A549 (cell line): Measurements from ENCODE around the gene ZNF274. TPM values are rescaled to one million over a fixed set of nuclear protein-coding genes. Genes with fewer than 3 reads are reported as not detected.

ENCODE experiments used
- ATAC-seq, 2 experiments: fragments of 200-7000 bp in 1 of 2; fragments of >200 bp in 1 of 2; cut with Nextera tagmentation in 1 of 2; cut with Tn5 transposase in 1 of 2; 3 replicates each; pipeline versions ENCODE4 v1.8.0 to v1.9.1; 2018 to 2020; ENCODE audit warnings: mild to moderate bottlenecking in 1 of 2, moderate library complexity in 1 of 2
- CTCF ChIA-PET: fragments of 300-600 bp; sonication (Branson Sonifier 250); formaldehyde crosslinking; extraction: SDS; loops from one replicate; lab custom pipeline; 2021; ENCODE audit warnings: antibody characterized with exemption, inconsistent platforms; lab: Yijun Ruan, JAX
- POLR2A ChIA-PET: fragments of 350-600 bp; formaldehyde crosslinking; extraction: SDS; loops from one replicate; lab custom pipeline; 2021; ENCODE audit warnings: antibody characterized with exemption, inconsistent platforms; lab: Yijun Ruan, JAX
- DNase-seq, 2 experiments: peaks; one replicate each; pipeline versions ENCODE4 v3.0.0 to v3.0.0-alpha.2; 2011 to 2016; ENCODE audit warnings: low read depth in 1 of 2, low spot score in 1 of 2
- FAIRE-seq: peaks from 2 replicates; lab custom pipeline; 2011; peaks lifted over from hg19 to GRCh38; lab: Jason Lieb, UNC
- H3K27ac ChIP-seq, 2 experiments: fragments of >200 bp; sonication (Bioruptor Twin); formaldehyde crosslinking; 3 replicates each; pipeline ENCODE4 v1.5.1; 2016 to 2017
- H3K4me1 ChIP-seq: fragments of >200 bp; sonication (Bioruptor Twin); formaldehyde crosslinking; 3 replicates; pipeline ENCODE4 v1.6.1; 2016
- H3K4me2 ChIP-seq: fragments of >200 bp; sonication (Bioruptor Twin); formaldehyde crosslinking; 3 replicates; pipeline ENCODE4 v1.6.1; 2016
- H3K4me3 ChIP-seq: fragments of >200 bp; sonication (Bioruptor Twin); formaldehyde crosslinking; 3 replicates; pipeline ENCODE4 v1.5.1; 2016
- H3K9me3 ChIP-seq: fragments of >200 bp; sonication (Bioruptor Twin); formaldehyde crosslinking; 3 replicates; pipeline ENCODE4 v1.6.1; 2016
- BHLHE40 ChIP-seq: IDR thresholded peaks from 2 replicates; pipeline ENCODE4 v1.6.1; 2012; ENCODE audit warnings: low read depth, low read length, inconsistent platforms
- CHD2 ChIP-seq: fragments of 150-350 bp; IDR thresholded peaks from 2 replicates; pipeline ENCODE4 v1.6.1; 2014; ENCODE audit warnings: low read length; ENCODE audit not compliant: partially characterized antibody
- CHD4 ChIP-seq: fragments of 200-600 bp; sonication (generic); IDR thresholded peaks from 2 replicates; pipeline ENCODE4 v1.6.1; 2016; ENCODE audit warnings: antibody characterized with exemption, mild to moderate bottlenecking, borderline replicate concordance
- HDAC2 ChIP-seq: fragments of 200-600 bp; sonication (generic); IDR thresholded peaks from 2 replicates; pipeline ENCODE4 v1.6.1; 2016
- HEYL ChIP-seq: fragments of 250-450 bp; sonication (Bioruptor Pico); IDR thresholded peaks from 2 replicates; pipeline ENCODE4 v1.8.0; 2021; ENCODE audit warnings: mild to moderate bottlenecking, moderate library complexity
- HOXB13 ChIP-seq: fragments of 250-450 bp; sonication (Bioruptor Pico); IDR thresholded peaks from 2 replicates; pipeline ENCODE4 v1.5.0; 2020; ENCODE audit warnings: low read depth, mild to moderate bottlenecking, moderate library complexity
- KDM5A ChIP-seq: fragments of 200-600 bp; sonication (generic); IDR thresholded peaks from 2 replicates; pipeline ENCODE4 v1.6.1; 2016; ENCODE audit warnings: antibody characterized with exemption, mild to moderate bottlenecking
- MAFK ChIP-seq: fragments of 450-650 bp; IDR thresholded peaks from 2 replicates; pipeline ENCODE4 v1.6.1; 2014; ENCODE audit not compliant: partially characterized antibody
- NPAS2 ChIP-seq: fragments of 250-450 bp; sonication (Bioruptor Pico); IDR thresholded peaks from 2 replicates; pipeline ENCODE4 v1.8.0; 2022; ENCODE audit warnings: mild to moderate bottlenecking, moderate library complexity, borderline replicate concordance
- PBX3 ChIP-seq: IDR thresholded peaks from 2 replicates; pipeline ENCODE4 v1.6.1; 2012
- RFX5 ChIP-seq: fragments of 450-650 bp; IDR thresholded peaks from 2 replicates; pipeline ENCODE4 v1.7.1; 2014; ENCODE audit warnings: antibody characterized with exemption, mild to moderate bottlenecking, moderate library complexity
- SMC3 ChIP-seq: fragments of >200 bp; sonication (Bioruptor Twin); formaldehyde crosslinking; IDR thresholded peaks from 3 replicates; pipeline ENCODE4 v1.6.1; 2018; ENCODE audit warnings: inconsistent platforms
- SREBF2 ChIP-seq: fragments of 450-650 bp; IDR thresholded peaks from 2 replicates; pipeline ENCODE4 v1.6.1; 2014; ENCODE audit warnings: mild to moderate bottlenecking, moderate library complexity
- TFCP2L1 ChIP-seq: fragments of 250-450 bp; sonication (Bioruptor Pico); IDR thresholded peaks from 2 replicates; pipeline ENCODE4 v1.5.0; 2021; ENCODE audit warnings: mild to moderate bottlenecking
- ZC3H11A ChIP-seq: fragments of 450-650 bp; IDR thresholded peaks from 2 replicates; pipeline ENCODE4 v1.6.1; 2014; ENCODE audit warnings: antibody characterized with exemption, mild to moderate bottlenecking
- ZSCAN20 ChIP-seq: fragments of 250-450 bp; sonication (Bioruptor Pico); IDR thresholded peaks from 2 replicates; pipeline ENCODE4 v1.8.0; 2022; ENCODE audit warnings: mild to moderate bottlenecking, moderate library complexity
- WGBS: methylation state at CpG from one replicate; pipeline ENCODE4 v1.1.6; 2017; ENCODE audit errors: missing lambda C conversion rate; 5-methylcytosine and 5-hydroxymethylcytosine counted together
- polyA plus RNA-seq, 4 experiments: library from polyadenylated mRNA; depleted of rRNA in 3 of 4; stranded (reverse); fragments of >200 nt; fragmentation: RNase III in 1 of 4; extraction: RNeasy Plus Mini Kit Qiagen cat#74134 plus additional on column Dnase treatment in 1 of 4; gene quantifications; 2 replicates in 3 of 4; 3 replicates in 1 of 4; pipeline ENCODE4 v1.2.3, GENCODE V29; 2011 to 2017
- TF ChIP-seq, protein P1 (sequence below): IDR thresholded peaks from 2 replicates; pipeline ENCODE4 v1.6.1; 2012
- TF ChIP-seq, protein P2 (sequence below): fragments of >200 bp; sonication (Bioruptor Twin); formaldehyde crosslinking; IDR thresholded peaks from 3 replicates; pipeline ENCODE4 v1.5.1; 2016
- TF ChIP-seq, protein P3 (sequence below): fragments of 200-600 bp; sonication (generic); IDR thresholded peaks from 2 replicates; pipeline ENCODE4 v1.6.1; 2016; ENCODE audit warnings: antibody characterized with exemption, mild to moderate bottlenecking, moderate library complexity

ZNF274 gene
- polyA plus RNA-seq, 2 of the 4 experiments (the other 2 are of a cell fraction), result 15.8 to 28.7 TPM

- Histone ChIP-seq H3K4me2 (no peak overlapping the region), H3K4me3 (no peak overlapping the region), H3K4me1 (no peaks in the 10 kb centered on the region), H3K27ac (no peak overlapping the region), H3K9me3 (peaks cover 99% of the 10 kb centered on the region)
- DNase-seq (no peak), ATAC-seq (no peak; a peak in 2 of 6 replicates), FAIRE-seq (no peak)
- ChIA-PET CTCF (interaction anchor here (0.6 to 0.8 kb wide), 2 partner anchors 44 to 92 kb away, joined by 3 read pairs; no protein-coding TSS in a partner anchor), POLR2A (interaction anchor here (1.0 kb wide), 1 partner anchor 21 kb away, joined by 3 read pairs; the partner anchor contains the start of gene ZNF274)
- no peak for TF ChIP-seq TFCP2L1 (CRISPR knock-in tag)
- no peak for TF ChIP-seq NPAS2 (CRISPR knock-in tag)
- no peak for TF ChIP-seq KDM5A
- TF ChIP-seq HOXB13, result no peak
- TF ChIP-seq, protein P1, sequence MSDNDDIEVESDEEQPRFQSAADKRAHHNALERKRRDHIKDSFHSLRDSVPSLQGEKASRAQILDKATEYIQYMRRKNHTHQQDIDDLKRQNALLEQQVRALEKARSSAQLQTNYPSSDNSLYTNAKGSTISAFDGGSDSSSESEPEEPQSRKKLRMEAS, result no peak
- TF ChIP-seq ZC3H11A, result no peak
- TF ChIP-seq SMC3, result no peak
- no peak for TF ChIP-seq CHD2
- no peak for TF ChIP-seq HEYL (CRISPR knock-in tag)
- TF ChIP-seq HDAC2, result no peak
- TF ChIP-seq ZSCAN20 (CRISPR knock-in tag), result no peak
- TF ChIP-seq MAFK, result no peak
- WGBS, result 94% methylated on average over 45 of the region's 49 CpGs
Measured at GRCh38 chr19:58203814-58204475, 21.1 kb downstream of the ZNF274 start.

GRCh38 chr19:58204566-58204965 lies 21.7 kb downstream of the ZNF274 start:
- FAIRE-seq (no peak), ATAC-seq (no peak), DNase-seq (no peak)
- Histone ChIP-seq H3K4me2 (no peak overlapping the region), H3K9me3 (peaks cover 99% of the 10 kb centered on the region), H3K4me1 (no peaks in the 10 kb centered on the region), H3K27ac (no peak overlapping the region), H3K4me3 (no peak overlapping the region)
- WGBS, result 95% methylated on average over 15 of the region's 15 CpGs
- POLR2A ChIA-PET, result interaction anchor here (1.0 kb wide), 1 partner anchor 22 kb away, joined by 3 read pairs; the partner anchor contains the start of gene ZNF274
- CTCF ChIA-PET, result interaction anchor here (0.6 to 0.8 kb wide), 2 partner anchors 65 to 93 kb away, joined by 3 read pairs; no protein-coding TSS in a partner anchor
- TF ChIP-seq CHD4, result no peak
- TF ChIP-seq, protein P2, sequence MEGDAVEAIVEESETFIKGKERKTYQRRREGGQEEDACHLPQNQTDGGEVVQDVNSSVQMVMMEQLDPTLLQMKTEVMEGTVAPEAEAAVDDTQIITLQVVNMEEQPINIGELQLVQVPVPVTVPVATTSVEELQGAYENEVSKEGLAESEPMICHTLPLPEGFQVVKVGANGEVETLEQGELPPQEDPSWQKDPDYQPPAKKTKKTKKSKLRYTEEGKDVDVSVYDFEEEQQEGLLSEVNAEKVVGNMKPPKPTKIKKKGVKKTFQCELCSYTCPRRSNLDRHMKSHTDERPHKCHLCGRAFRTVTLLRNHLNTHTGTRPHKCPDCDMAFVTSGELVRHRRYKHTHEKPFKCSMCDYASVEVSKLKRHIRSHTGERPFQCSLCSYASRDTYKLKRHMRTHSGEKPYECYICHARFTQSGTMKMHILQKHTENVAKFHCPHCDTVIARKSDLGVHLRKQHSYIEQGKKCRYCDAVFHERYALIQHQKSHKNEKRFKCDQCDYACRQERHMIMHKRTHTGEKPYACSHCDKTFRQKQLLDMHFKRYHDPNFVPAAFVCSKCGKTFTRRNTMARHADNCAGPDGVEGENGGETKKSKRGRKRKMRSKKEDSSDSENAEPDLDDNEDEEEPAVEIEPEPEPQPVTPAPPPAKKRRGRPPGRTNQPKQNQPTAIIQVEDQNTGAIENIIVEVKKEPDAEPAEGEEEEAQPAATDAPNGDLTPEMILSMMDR, result no peak
- TF ChIP-seq ZC3H11A, result no peak

DNA sequence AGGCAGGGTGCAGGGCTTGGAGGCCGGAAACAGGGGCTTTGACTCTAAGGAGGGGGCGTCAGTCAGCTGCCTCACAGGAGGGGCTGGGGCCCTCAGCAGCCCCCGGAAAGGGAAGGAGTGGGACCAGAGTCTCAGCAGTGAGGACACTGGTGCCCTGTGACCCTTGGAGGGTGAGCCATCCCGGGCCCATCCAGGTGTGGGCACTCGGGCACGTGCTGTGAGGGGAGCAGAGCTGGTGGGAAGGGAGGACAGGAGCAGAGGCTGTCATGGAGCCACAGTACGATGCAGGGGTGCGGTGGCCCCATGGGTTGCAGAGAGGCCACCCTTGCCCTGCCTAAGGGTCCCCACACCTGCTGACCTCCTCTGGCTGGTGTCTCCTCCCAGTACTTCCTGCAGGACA lies 26.7 kb downstream of the ZNF274 start:
- DNase-seq (no peak), ATAC-seq (no peak)
- H3K4me2 ChIP-seq, result no peak overlapping the region
- no peak overlapping the region for H3K27ac ChIP-seq
- no peaks in the 10 kb centered on the region for H3K4me1 ChIP-seq
- POLR2A ChIA-PET, result no interaction called here
- no peak overlapping the region for H3K4me3 ChIP-seq
- peaks cover 100% of the 10 kb centered on the region for H3K9me3 ChIP-seq
- TF ChIP-seq RFX5, result no peak
- TF ChIP-seq BHLHE40, result no peak
- TF ChIP-seq, protein P3, sequence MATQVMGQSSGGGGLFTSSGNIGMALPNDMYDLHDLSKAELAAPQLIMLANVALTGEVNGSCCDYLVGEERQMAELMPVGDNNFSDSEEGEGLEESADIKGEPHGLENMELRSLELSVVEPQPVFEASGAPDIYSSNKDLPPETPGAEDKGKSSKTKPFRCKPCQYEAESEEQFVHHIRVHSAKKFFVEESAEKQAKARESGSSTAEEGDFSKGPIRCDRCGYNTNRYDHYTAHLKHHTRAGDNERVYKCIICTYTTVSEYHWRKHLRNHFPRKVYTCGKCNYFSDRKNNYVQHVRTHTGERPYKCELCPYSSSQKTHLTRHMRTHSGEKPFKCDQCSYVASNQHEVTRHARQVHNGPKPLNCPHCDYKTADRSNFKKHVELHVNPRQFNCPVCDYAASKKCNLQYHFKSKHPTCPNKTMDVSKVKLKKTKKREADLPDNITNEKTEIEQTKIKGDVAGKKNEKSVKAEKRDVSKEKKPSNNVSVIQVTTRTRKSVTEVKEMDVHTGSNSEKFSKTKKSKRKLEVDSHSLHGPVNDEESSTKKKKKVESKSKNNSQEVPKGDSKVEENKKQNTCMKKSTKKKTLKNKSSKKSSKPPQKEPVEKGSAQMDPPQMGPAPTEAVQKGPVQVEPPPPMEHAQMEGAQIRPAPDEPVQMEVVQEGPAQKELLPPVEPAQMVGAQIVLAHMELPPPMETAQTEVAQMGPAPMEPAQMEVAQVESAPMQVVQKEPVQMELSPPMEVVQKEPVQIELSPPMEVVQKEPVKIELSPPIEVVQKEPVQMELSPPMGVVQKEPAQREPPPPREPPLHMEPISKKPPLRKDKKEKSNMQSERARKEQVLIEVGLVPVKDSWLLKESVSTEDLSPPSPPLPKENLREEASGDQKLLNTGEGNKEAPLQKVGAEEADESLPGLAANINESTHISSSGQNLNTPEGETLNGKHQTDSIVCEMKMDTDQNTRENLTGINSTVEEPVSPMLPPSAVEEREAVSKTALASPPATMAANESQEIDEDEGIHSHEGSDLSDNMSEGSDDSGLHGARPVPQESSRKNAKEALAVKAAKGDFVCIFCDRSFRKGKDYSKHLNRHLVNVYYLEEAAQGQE, result no peak
- no peak for TF ChIP-seq SREBF2
- no peak for TF ChIP-seq PBX3
- TF ChIP-seq NPAS2 (CRISPR knock-in tag), result no peak
- TF ChIP-seq, all 56 proteins: peak for 0
- FAIRE-seq, result no peak
- WGBS, result 89% methylated on average over 8 of the region's 8 CpGs
- CTCF ChIA-PET, result no interaction called here
